ENCODE data around the gene ZNF609. TPM values are rescaled to one million over a fixed set of nuclear protein-coding genes. Genes with fewer than 3 reads are reported as not detected.

ZNF609 gene
- polyA plus RNA-seq, 1 experiment = 28.9 TPM

DNA sequence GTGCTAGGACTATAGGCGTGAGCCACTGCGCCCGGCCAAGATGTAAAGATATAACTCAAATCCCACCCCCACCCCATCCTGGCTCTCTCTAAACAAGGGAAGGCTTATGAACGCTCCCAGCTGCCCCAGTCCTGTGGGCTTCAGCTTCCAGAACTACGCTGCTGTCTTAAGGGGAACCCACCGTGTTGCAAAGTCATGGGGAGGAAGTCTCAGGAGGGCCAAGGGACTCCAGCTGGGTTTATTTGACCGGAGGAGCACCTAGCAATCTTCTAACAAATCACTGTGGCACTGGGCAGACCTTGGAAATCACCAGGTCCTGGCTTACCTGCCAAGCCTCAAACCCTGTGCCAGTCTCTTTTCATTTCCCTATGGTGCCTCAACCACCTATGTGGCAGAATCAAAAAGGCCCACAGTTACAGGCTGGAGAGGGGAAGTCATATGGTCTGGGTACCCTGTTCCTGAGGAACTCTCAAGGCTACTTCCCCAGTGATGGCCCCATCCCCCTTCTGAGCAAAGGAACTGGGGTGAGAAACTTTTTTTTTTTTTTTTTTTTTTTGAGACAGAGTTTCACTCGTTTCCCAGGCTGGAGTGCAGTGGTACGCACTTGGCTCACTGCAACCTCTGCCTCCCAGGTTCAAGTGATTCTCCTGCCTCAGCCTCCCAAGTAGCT is 231.7 kb downstream of the ZNF609 start:
- Histone ChIP-seq H3K27me3 (ENCODE audit: control insufficient read depth, insufficient read depth, low read length) (no peaks in the 10 kb centered on the region), H3K4me3 (ENCODE audit: low read depth, low read length) (no peak overlapping the region), H3K9me3 (ENCODE audit: control insufficient read depth, insufficient read depth, low read length) (no peaks in the 10 kb centered on the region), H3K27ac (ENCODE audit: low read depth, low read length) (peak overlapping the region; percentile 31)
- ChIA-PET CTCF (interaction anchor here (1.3 to 10.5 kb wide), 2 partner anchors 36 to 38 kb away, joined by 6 to 201 read pairs; no protein-coding TSS in a partner anchor), POLR2A (interaction anchor here (0.7 kb wide), 3 partner anchors 9 to 304 kb away, joined by 5 to 12 read pairs (median 9); partner anchors contain the start of gene TRIP4)
- TF ChIP-seq, protein P1, sequence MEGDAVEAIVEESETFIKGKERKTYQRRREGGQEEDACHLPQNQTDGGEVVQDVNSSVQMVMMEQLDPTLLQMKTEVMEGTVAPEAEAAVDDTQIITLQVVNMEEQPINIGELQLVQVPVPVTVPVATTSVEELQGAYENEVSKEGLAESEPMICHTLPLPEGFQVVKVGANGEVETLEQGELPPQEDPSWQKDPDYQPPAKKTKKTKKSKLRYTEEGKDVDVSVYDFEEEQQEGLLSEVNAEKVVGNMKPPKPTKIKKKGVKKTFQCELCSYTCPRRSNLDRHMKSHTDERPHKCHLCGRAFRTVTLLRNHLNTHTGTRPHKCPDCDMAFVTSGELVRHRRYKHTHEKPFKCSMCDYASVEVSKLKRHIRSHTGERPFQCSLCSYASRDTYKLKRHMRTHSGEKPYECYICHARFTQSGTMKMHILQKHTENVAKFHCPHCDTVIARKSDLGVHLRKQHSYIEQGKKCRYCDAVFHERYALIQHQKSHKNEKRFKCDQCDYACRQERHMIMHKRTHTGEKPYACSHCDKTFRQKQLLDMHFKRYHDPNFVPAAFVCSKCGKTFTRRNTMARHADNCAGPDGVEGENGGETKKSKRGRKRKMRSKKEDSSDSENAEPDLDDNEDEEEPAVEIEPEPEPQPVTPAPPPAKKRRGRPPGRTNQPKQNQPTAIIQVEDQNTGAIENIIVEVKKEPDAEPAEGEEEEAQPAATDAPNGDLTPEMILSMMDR (IDR thresholded peaks at IDR 0.05; ENCODE audit: low read depth, low read length) = no peak
- no peak for DNase-seq (ENCODE audit: low read depth, low spot score)

DNA sequence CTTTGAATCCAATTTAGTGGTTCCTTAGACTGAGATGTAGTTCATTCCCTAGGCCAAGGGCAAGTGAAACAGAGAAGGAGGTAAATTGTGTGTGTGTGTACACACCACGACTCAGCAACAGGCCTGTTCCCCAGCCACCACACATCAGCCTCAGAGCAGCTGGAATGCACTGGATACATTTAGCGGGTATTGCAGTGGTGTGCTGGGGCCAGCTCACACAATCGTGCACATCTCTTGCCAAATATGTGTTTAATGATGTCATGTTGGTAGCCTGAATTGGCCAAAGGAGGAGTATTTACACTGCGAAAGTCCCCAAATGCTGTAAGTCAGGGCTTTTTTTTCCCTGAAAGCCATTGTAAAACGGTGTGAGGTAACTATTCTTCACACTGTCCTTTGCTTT is 232.8 kb downstream of the ZNF609 start:
- no peaks in the 10 kb centered on the region for H3K9me3 ChIP-seq (ENCODE audit: control insufficient read depth, insufficient read depth, low read length)
- POLR2A ChIA-PET = no interaction called here
- CTCF ChIA-PET = interaction anchor here (1.3 kb wide), 1 partner anchor 35 kb away, joined by 6 read pairs; no protein-coding TSS in a partner anchor
- peak overlapping the region; percentile 84 for H3K27ac ChIP-seq (ENCODE audit: low read depth, low read length)
- DNase-seq (ENCODE audit: low read depth, low spot score) = peak; percentile 83
- TF ChIP-seq, protein P1 (IDR thresholded peaks at IDR 0.05; ENCODE audit: low read depth, low read length) = no peak
- no peak overlapping the region for H3K4me3 ChIP-seq (ENCODE audit: low read depth, low read length)
- H3K27me3 ChIP-seq (ENCODE audit: control insufficient read depth, insufficient read depth, low read length) = no peaks in the 10 kb centered on the region

DNA sequence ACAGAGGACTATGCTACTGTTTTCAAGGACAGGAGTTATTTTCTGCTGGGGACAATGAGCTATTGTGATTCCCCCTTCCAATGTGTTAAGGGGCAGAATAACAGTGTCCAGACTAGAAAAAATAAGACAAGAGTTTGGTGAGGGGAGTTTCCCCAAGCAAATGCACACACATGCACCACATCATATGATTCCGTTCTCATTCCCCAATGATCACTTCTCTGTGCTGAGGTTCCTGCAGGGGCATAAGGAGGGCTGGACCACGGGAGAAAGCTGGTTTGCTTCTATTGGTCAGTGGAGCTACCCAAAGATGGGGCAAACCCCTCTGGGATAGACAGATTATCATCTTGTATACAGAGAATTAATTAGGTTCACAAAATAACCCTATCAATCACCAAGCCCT is 234.4 kb downstream of the ZNF609 start:
- Histone ChIP-seq H3K9me3 (ENCODE audit: control insufficient read depth, insufficient read depth, low read length) (no peaks in the 10 kb centered on the region), H3K27ac (ENCODE audit: low read depth, low read length) (no peak overlapping the region), H3K27me3 (ENCODE audit: control insufficient read depth, insufficient read depth, low read length) (no peaks in the 10 kb centered on the region), H3K4me3 (ENCODE audit: low read depth, low read length) (no peak overlapping the region)
- TF ChIP-seq, protein P1 (IDR thresholded peaks at IDR 0.05; ENCODE audit: low read depth, low read length) = no peak
- POLR2A ChIA-PET = no interaction called here
- DNase-seq (ENCODE audit: low read depth, low spot score) = no peak
- CTCF ChIA-PET = interaction anchor here (0.7 to 3.0 kb wide), 3 partner anchors 8 to 98 kb away, joined by 3 to 19 read pairs (median 7); no protein-coding TSS in a partner anchor

DNA sequence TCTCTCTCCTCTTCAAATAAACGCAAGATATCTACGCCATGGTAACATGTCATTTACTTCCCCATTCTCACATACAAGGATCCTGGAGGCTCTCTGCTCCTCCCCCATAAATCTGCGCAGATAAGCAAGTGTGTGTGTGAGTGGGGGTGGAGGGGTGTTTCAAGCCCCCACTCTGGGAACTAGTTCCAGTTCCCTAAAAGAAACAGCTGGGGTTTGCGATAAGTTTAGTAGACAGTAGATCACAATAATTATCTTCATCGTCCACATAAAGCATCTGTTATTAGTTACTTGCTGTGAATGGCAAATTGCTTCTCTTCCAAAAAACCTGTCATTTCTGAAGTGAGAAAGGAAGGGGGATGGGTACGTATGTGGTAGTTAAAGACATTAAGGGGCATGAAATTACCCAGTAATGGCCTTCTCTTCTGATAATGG is 235.2 kb downstream of the ZNF609 start:
- CTCF ChIA-PET = interaction anchor here (0.7 to 3.0 kb wide), 3 partner anchors 9 to 99 kb away, joined by 3 to 19 read pairs (median 7); no protein-coding TSS in a partner anchor
- TF ChIP-seq, protein P1 (IDR thresholded peaks at IDR 0.05; ENCODE audit: low read depth, low read length) = no peak
- Histone ChIP-seq H3K9me3 (ENCODE audit: control insufficient read depth, insufficient read depth, low read length) (no peaks in the 10 kb centered on the region), H3K4me3 (ENCODE audit: low read depth, low read length) (no peak overlapping the region), H3K27me3 (ENCODE audit: control insufficient read depth, insufficient read depth, low read length) (no peaks in the 10 kb centered on the region), H3K27ac (ENCODE audit: low read depth, low read length) (no peak overlapping the region)
- no peak for DNase-seq (ENCODE audit: low read depth, low spot score)
- POLR2A ChIA-PET = no interaction called here

DNA sequence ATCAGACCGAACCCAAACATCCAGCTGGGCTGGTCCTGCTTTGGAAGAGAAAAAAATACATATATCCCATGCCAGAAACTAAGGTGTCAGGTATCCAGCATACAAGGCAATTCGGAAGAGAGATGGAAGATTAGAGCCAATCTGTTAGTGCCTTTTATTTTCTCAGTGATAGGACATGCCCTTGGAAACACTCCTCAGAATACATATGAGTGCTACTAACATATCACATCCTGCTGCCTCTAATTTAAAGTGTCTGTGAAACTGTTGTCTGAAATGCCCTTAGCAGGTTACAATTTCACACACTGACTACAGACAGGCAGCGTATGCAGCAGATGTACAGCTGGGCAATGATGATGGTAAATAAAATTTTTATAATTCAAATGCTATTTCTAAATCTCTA is 236.1 kb downstream of the ZNF609 start:
- H3K9me3 ChIP-seq (ENCODE audit: control insufficient read depth, insufficient read depth, low read length) = no peaks in the 10 kb centered on the region
- CTCF ChIA-PET = interaction anchor here (1.7 to 3.0 kb wide), 3 partner anchors 10 to 31 kb away, joined by 6 to 19 read pairs (median 7); no protein-coding TSS in a partner anchor
- no peak overlapping the region for H3K27ac ChIP-seq (ENCODE audit: low read depth, low read length)
- H3K4me3 ChIP-seq (ENCODE audit: low read depth, low read length) = no peak overlapping the region
- TF ChIP-seq, protein P1 (IDR thresholded peaks at IDR 0.05; ENCODE audit: low read depth, low read length) = no peak
- POLR2A ChIA-PET = no interaction called here
- H3K27me3 ChIP-seq (ENCODE audit: control insufficient read depth, insufficient read depth, low read length) = no peaks in the 10 kb centered on the region
- no peak for DNase-seq (ENCODE audit: low read depth, low spot score)
